ENCODE data around the gene NUP98.

GRCh38 chr11:3845670-3846069, 48.3 kb upstream of the NUP98 start:
- TF ChIP-seq, protein P1, sequence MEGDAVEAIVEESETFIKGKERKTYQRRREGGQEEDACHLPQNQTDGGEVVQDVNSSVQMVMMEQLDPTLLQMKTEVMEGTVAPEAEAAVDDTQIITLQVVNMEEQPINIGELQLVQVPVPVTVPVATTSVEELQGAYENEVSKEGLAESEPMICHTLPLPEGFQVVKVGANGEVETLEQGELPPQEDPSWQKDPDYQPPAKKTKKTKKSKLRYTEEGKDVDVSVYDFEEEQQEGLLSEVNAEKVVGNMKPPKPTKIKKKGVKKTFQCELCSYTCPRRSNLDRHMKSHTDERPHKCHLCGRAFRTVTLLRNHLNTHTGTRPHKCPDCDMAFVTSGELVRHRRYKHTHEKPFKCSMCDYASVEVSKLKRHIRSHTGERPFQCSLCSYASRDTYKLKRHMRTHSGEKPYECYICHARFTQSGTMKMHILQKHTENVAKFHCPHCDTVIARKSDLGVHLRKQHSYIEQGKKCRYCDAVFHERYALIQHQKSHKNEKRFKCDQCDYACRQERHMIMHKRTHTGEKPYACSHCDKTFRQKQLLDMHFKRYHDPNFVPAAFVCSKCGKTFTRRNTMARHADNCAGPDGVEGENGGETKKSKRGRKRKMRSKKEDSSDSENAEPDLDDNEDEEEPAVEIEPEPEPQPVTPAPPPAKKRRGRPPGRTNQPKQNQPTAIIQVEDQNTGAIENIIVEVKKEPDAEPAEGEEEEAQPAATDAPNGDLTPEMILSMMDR (IDR thresholded peaks at IDR 0.05) = no peak
- TF ChIP-seq POLR2A (IDR thresholded peaks at IDR 0.05) = no peak

Measured in heart left ventricle (tissue), 13 donors.